PC-3 (cell line): ENCODE measurements around the gene ZSWIM1.

Source experiments
- EZH2 ChIP-seq: fragments of 300-600 bp; sonication (generic); IDR thresholded peaks from one replicate; pipeline ENCODE4 v1.6.1; 2017; ENCODE audit warnings: antibody characterized with exemption, mild to moderate bottlenecking, low read length; ENCODE audit not compliant: unreplicated experiment
- EZH2phosphoT487 ChIP-seq: fragments of 300-600 bp; sonication (generic); IDR thresholded peaks from 2 replicates; pipeline ENCODE4 v1.6.1; 2018; ENCODE audit warnings: mild to moderate bottlenecking, antibody characterized with exemption, low read length, borderline replicate concordance
- TF ChIP-seq, protein P1 (sequence below): fragments of 300-600 bp; sonication (generic); conservative IDR thresholded peaks from 2 replicates; pipeline ENCODE4 v1.5.1; 2017; ENCODE audit warnings: antibody characterized with exemption, low read depth, mild to moderate bottlenecking, low read length

GRCh38 chr20:45848421-45848820 lies 32.6 kb upstream of the ZSWIM1 start:
- TF ChIP-seq, protein P1, sequence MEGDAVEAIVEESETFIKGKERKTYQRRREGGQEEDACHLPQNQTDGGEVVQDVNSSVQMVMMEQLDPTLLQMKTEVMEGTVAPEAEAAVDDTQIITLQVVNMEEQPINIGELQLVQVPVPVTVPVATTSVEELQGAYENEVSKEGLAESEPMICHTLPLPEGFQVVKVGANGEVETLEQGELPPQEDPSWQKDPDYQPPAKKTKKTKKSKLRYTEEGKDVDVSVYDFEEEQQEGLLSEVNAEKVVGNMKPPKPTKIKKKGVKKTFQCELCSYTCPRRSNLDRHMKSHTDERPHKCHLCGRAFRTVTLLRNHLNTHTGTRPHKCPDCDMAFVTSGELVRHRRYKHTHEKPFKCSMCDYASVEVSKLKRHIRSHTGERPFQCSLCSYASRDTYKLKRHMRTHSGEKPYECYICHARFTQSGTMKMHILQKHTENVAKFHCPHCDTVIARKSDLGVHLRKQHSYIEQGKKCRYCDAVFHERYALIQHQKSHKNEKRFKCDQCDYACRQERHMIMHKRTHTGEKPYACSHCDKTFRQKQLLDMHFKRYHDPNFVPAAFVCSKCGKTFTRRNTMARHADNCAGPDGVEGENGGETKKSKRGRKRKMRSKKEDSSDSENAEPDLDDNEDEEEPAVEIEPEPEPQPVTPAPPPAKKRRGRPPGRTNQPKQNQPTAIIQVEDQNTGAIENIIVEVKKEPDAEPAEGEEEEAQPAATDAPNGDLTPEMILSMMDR = no peak
- TF ChIP-seq EZH2phosphoT487 (no peak), EZH2 (no peak)
